Measurements from ENCODE around the gene MBD5.

MBD5 gene

GRCh38 chr2:148027822-148028221, 6.9 kb downstream of the MBD5 start:
- TF ChIP-seq CEBPB (IDR thresholded peaks at IDR 0.05) (no peak), TAF1 (IDR thresholded peaks at IDR 0.05; ENCODE audit: low read depth) (no peak), CREB1 (IDR thresholded peaks at IDR 0.05; ENCODE audit: low read depth) (no peak), NFIC (IDR thresholded peaks at IDR 0.05) (no peak)

- TF ChIP-seq EGR1 (IDR thresholded peaks at IDR 0.05) (no peak), CEBPB (IDR thresholded peaks at IDR 0.05) (no peak), YY1 (IDR thresholded peaks at IDR 0.05; ENCODE audit: low read depth) (no peak), TAF1 (IDR thresholded peaks at IDR 0.05; ENCODE audit: low read depth) (no peak), ZBTB7A (IDR thresholded peaks at IDR 0.05; ENCODE audit: low read depth) (no peak), USF1 (IDR thresholded peaks at IDR 0.05) (no peak), NFIC (IDR thresholded peaks at IDR 0.05) (no peak), REST (IDR thresholded peaks at IDR 0.05; ENCODE audit: low read depth) (no peak), FOXM1 (IDR thresholded peaks at IDR 0.05; ENCODE audit: borderline replicate concordance, low read depth) (no peak), RAD21 (IDR thresholded peaks at IDR 0.05; ENCODE audit: low read depth) (no peak), TEAD4 (IDR thresholded peaks at IDR 0.05) (no peak), EP300 (IDR thresholded peaks at IDR 0.05; ENCODE audit: borderline replicate concordance) (no peak), TCF12 (IDR thresholded peaks at IDR 0.05; ENCODE audit: low read depth) (no peak), CREB1 (IDR thresholded peaks at IDR 0.05; ENCODE audit: low read depth) (no peak), MAX (IDR thresholded peaks at IDR 0.05) (no peak)
These were observed 7.9 kb downstream of the MBD5 start for GRCh38 chr2:148028781-148029180.

- TF ChIP-seq CEBPB (IDR thresholded peaks at IDR 0.05) (no peak), CREB1 (IDR thresholded peaks at IDR 0.05; ENCODE audit: low read depth) (no peak), RAD21 (IDR thresholded peaks at IDR 0.05; ENCODE audit: low read depth) (no peak), MAX (IDR thresholded peaks at IDR 0.05) (no peak)
These were observed 10.3 kb downstream of the MBD5 start for GRCh38 chr2:148031152-148031551.

- TF ChIP-seq TEAD4 (IDR thresholded peaks at IDR 0.05) = no peak
These were observed 11.3 kb downstream of the MBD5 start for GRCh38 chr2:148032215-148032614.

- TF ChIP-seq YY1 (IDR thresholded peaks at IDR 0.05; ENCODE audit: low read depth) = no peak
- TF ChIP-seq CREB1 (IDR thresholded peaks at IDR 0.05; ENCODE audit: low read depth) = no peak
- TF ChIP-seq TCF12 (IDR thresholded peaks at IDR 0.05; ENCODE audit: low read depth) = no peak
- no peak for TF ChIP-seq TEAD4 (IDR thresholded peaks at IDR 0.05)
- no peak for TF ChIP-seq CEBPB (IDR thresholded peaks at IDR 0.05)
- TF ChIP-seq FOXM1 (IDR thresholded peaks at IDR 0.05; ENCODE audit: borderline replicate concordance, low read depth) = no peak
- TF ChIP-seq EGR1 (IDR thresholded peaks at IDR 0.05) = no peak
- TF ChIP-seq USF1 (IDR thresholded peaks at IDR 0.05) = no peak
- TF ChIP-seq RAD21 (IDR thresholded peaks at IDR 0.05; ENCODE audit: low read depth) = no peak
- no peak for TF ChIP-seq EP300 (IDR thresholded peaks at IDR 0.05; ENCODE audit: borderline replicate concordance)
- TF ChIP-seq REST (IDR thresholded peaks at IDR 0.05; ENCODE audit: low read depth) = no peak
- TF ChIP-seq MAX (IDR thresholded peaks at IDR 0.05) = no peak
- no peak for TF ChIP-seq TAF1 (IDR thresholded peaks at IDR 0.05; ENCODE audit: low read depth)
- TF ChIP-seq ZBTB7A (IDR thresholded peaks at IDR 0.05; ENCODE audit: low read depth) = no peak
- TF ChIP-seq NFIC (IDR thresholded peaks at IDR 0.05) = no peak
These were observed 18.9 kb downstream of the MBD5 start for GRCh38 chr2:148039783-148040182.

GRCh38 chr2:148042219-148042618, 21.3 kb downstream of the MBD5 start:
- TF ChIP-seq ZBTB7A (IDR thresholded peaks at IDR 0.05; ENCODE audit: low read depth) (no peak), YY1 (IDR thresholded peaks at IDR 0.05; ENCODE audit: low read depth) (no peak), MAX (IDR thresholded peaks at IDR 0.05) (no peak), RAD21 (IDR thresholded peaks at IDR 0.05; ENCODE audit: low read depth) (no peak), CEBPB (IDR thresholded peaks at IDR 0.05) (no peak), EP300 (IDR thresholded peaks at IDR 0.05; ENCODE audit: borderline replicate concordance) (no peak), EGR1 (IDR thresholded peaks at IDR 0.05) (no peak), CREB1 (IDR thresholded peaks at IDR 0.05; ENCODE audit: low read depth) (no peak), USF1 (IDR thresholded peaks at IDR 0.05) (no peak), TCF12 (IDR thresholded peaks at IDR 0.05; ENCODE audit: low read depth) (no peak), REST (IDR thresholded peaks at IDR 0.05; ENCODE audit: low read depth) (no peak), NFIC (IDR thresholded peaks at IDR 0.05) (no peak), FOXM1 (IDR thresholded peaks at IDR 0.05; ENCODE audit: borderline replicate concordance, low read depth) (no peak), TAF1 (IDR thresholded peaks at IDR 0.05; ENCODE audit: low read depth) (no peak), TEAD4 (IDR thresholded peaks at IDR 0.05) (no peak)
